ENCODE data around the gene SEH1L.

DNA sequence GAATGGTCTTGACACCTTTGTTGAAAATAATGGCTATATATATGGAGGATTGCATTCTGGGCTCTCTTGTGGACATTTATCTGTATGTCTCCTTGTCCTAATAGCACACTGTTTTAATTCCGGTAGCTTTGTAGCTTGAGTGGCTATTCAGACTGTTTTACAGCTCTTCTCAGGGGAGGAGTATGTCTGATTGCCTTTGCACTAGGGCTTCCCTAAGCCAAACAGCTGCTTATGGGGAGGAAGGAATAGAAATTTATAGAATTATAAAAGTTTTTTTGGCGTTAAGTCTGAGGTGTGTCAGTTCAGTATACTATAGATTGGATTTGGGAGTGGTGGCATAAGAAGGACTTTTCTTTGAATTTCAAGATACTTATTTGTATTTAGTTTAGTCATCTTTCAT is 12.6 kb downstream of the SEH1L start:
- TF ChIP-seq, protein P1, sequence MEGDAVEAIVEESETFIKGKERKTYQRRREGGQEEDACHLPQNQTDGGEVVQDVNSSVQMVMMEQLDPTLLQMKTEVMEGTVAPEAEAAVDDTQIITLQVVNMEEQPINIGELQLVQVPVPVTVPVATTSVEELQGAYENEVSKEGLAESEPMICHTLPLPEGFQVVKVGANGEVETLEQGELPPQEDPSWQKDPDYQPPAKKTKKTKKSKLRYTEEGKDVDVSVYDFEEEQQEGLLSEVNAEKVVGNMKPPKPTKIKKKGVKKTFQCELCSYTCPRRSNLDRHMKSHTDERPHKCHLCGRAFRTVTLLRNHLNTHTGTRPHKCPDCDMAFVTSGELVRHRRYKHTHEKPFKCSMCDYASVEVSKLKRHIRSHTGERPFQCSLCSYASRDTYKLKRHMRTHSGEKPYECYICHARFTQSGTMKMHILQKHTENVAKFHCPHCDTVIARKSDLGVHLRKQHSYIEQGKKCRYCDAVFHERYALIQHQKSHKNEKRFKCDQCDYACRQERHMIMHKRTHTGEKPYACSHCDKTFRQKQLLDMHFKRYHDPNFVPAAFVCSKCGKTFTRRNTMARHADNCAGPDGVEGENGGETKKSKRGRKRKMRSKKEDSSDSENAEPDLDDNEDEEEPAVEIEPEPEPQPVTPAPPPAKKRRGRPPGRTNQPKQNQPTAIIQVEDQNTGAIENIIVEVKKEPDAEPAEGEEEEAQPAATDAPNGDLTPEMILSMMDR (IDR thresholded peaks at IDR 0.05; ENCODE audit: low read length) = no peak
- TF ChIP-seq EZH2 (optimal IDR thresholded peaks at IDR 0.05; ENCODE audit: low read depth, low read length) (no peak), EZH2phosphoT487 (IDR thresholded peaks at IDR 0.05; ENCODE audit: low read length) (no peak)
